CD4-positive, alpha-beta T cell treated with Interleukin-17A for 1 hour (primary cell): ENCODE results near the gene AAMP.
"Not testable (repeated sequence)": the region's sequence is repeated elsewhere in the genome, so short reads cannot be mapped to it uniquely, and the experiment has no call there.

Experiments used
- DNase-seq: peaks from one replicate; pipeline ENCODE4 v3.0.0-alpha.2; 2020

The AAMP gene, protein sequence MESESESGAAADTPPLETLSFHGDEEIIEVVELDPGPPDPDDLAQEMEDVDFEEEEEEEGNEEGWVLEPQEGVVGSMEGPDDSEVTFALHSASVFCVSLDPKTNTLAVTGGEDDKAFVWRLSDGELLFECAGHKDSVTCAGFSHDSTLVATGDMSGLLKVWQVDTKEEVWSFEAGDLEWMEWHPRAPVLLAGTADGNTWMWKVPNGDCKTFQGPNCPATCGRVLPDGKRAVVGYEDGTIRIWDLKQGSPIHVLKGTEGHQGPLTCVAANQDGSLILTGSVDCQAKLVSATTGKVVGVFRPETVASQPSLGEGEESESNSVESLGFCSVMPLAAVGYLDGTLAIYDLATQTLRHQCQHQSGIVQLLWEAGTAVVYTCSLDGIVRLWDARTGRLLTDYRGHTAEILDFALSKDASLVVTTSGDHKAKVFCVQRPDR

DNA sequence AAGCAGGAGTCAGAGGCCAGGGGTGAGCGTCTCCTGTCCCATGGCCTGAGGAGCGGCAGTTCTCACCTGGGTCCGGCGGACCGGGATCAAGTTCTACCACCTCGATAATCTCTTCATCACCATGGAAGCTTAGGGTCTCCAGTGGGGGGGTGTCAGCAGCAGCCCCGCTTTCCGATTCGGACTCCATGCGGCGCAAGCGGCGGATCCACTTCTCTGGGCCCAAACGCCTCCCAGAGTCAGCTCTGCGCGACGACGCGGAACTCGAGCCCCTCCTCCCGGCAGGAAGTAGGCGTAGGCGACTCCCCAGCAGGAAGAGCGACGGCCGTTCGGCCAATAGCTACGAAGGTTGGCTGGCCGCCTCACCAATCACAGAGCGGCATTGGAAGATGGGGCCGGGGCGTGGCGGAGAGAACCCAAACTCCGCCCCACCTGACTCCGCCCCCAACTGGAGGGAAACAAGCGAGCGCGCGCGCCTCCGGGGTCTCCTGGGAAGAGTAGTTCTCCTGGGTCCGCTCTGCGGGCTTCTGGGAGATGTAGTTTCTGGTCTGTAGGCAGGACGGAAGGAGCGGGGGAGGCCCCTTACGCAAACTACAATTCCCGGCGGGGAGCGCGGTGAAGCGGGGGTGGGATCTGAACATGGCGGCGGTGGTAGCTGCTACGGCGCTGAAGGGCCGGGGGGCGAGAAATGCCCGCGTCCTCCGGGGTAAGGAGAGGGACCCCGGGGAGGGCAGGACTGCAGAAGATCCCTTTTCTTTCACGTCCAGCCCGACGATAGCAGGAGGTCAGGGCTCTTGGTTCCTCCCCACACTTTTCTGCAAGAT, at the start of gene AAMP, which contains the start of gene PNKD:
Gene AAMP (minus strand): TSS at position 238 of the 821 bp plus-strand sequence. CDS start 51 bp downstream, at position 187.
Gene PNKD (plus strand): TSS at position 620 of the 821 bp plus-strand sequence. CDS start 17 bp downstream, at position 637.
- DNase-seq = peak; percentile 100

DNA sequence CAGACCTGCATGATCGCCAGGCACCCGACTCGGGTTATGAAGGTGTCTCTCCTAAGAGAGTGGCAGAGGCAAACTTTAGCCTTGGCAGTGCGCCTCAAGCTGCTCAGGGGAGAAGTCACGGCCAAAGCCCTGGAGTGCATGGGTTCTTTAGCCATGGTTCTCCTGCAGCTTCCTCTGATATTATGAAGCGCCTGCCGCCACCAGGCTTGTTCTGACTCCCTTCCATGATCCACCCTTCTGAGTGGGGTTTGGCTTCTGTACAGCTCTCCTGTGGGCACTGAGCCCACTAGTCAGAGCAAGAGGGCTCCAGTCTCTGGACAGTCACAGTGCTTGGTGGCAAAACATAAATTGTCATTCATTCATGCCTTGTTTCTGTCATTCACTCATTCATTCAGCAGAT, 48.3 kb upstream of the AAMP start:
- DNase-seq = no peak

DNA sequence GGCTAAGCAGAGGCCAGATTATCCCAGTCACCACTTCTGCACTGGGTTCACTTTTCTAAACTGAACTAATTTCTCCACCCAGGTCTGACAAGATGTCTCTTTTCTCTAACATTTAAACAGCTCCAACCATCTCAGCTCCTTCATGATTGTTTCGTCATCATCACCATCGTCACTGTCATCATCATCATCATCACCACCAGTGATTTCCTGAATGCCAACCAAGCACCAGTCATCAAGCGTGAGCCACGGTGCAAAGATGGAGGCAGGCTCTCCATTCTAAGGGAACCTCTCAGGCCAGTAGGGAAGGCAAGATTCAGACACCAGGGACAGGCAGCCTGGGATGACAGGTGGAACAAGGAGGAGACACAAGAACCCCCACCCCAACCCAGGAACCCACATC, 47.9 kb upstream of the AAMP start:
- no peak for DNase-seq

DNA sequence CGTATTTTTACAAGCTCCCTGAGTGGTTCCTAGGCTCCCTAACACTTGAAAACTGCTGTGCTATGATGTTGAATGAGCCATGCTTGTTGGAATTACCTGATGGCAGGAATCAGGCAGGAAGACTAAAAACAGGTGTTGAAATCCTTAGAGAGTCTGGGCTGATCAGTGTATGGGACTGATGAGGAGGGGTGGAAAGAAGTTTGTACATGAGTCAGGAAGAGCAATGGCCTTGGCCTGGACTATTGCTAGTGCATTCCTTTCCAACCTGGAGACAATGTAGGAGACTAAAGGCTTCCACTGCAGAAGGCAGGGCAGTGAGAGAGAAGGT, 47.3 kb upstream of the AAMP start:
- DNase-seq = no peak

DNA sequence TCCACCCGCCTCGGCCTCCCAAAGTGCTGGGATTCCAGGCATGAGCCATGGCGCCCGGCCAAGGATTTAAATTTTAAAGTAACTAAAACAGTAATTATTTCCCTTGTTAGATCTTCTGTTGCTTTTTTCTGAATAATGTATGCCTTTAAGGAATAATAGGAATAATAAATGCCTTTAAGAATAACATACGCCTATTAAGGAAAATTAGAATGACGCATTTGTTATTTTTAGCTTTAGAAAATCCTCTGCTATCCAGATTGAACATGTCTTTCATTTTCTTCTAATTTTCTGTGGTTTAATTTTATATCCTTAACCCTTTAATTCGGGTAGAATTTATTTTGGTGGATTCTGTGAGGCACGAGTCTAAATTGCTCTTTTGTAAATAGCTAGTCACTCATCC, 45.5 kb upstream of the AAMP start:
- no peak for DNase-seq

DNA sequence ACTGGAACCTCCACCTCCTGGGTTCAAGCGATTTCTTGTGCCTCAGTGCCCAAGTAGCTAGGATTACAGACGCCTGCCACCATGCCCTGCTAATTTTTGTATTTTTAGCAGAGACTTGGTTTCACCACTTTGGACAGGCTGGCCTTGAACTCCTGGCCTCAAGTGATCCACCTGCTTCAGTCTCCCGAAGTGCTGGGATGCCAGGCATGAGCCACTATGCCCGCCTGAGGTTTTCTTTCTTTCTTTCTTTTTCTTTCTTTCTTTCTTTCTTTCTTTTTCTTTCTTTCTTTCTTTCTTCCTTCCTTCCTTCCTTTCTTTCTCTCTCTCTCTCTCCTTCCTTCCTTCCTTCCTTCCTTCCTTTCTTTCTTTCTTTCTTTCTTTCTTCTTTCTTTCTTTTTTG, 44.8 kb upstream of the AAMP start:
- DNase-seq = not testable (repeated sequence)

DNA sequence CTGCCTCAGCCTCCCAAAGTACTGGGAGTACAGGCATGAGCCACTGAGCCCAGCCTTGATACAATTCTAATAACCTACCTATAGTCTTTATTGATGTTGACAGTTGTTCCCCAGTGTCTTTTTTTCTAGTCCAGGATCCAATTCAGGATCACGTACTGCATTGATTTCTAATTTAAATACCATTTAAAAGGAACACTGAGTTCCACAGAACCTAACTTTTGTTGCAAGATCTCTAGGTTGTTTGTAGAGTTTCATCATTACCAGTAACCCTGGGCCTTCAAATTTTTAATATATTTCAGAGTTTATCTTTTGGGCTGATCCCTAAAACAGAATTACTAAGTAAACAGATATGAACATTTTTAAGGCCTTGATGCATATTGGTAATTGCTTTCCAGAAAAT, 43.4 kb upstream of the AAMP start:
- no peak for DNase-seq

DNA sequence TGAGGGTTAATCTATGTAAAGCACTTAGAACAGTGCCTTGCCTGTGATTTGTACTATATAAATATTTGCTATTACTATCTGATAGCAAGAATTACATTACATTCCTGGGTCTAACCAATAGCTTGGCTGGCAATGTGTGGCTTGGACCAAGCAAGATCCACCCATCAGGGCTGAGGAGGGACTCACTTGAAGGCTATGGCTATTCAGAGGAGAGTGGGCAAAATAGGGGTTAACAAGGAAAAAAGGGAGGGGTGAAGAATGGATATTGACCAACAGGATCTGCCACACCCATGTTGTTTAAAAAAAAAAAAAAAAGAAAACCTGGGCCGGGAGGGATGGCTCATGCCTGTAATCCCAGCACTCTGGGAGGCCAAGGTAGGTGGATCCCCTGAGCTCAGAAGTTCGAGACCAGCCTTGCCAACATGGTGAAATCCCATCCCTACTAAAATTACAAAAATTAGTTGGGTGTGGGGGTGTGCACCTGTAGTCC, 42.4 kb upstream of the AAMP start:
- no peak for DNase-seq

DNA sequence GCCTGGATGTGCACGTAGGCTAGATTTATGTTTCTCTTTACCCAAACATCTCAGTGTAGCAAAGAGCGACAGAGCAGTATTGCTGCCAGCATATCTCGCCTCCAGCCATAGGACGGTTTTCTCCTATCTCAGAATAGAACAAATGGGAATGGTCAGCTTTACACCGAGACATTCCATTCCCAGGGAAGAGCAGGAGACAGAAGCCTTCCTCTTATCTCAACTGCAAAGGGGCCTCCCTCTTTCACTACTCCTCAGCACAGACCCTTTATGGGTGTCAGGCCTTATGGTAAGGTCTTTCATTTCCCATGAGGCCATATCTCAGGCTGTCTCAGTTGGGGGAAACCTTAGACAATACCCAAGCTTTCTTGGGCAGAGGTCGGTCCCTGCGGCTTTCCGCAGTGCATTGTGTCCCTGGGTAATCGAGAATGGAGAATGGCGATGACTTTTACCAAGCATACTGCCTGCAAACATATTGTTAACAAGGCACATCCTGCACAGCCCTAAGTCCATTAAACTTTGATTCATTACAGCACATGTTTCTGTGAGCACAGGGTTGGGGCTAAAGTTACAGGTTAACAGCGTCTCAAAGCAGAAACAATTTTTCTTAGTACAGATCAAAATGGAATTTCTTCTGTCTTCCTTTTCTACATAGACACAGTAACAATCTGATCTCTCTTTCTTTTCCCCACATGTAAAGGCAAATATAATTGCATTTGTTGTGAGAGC, 41.8 kb upstream of the AAMP start:
- DNase-seq = not testable (repeated sequence)

DNA sequence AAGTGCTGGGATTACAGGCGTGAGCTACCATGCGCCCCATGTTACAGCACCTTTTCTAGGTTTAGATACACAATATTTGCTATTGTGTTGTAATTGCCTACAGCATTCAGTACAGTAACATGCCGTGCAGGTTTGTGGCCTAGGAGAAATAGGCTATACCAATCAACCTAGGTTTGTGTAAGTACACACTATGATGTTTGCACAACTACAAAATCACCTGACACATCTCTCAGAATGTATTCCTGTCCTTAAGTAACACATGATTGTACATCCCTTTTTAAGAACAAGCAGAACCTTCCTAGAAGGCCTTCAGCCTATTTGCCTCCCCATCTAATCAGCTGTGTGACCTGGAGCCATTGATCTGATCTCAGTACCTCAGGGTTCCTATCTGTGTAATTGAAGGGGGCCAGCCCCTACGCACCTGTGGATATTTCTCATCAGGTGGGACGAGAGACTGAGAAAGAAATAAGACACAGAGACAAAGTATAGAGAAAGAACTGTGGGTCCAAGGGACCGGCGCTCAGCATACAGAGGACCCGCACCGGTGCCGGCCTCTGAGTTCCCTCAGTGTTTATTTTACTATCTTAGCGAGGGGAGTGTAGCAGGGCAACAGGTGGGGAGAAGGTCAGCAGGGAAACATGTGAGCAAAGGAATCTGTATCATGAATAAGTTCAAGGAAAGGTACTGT, 41.1 kb upstream of the AAMP start:
- DNase-seq = no peak

DNA sequence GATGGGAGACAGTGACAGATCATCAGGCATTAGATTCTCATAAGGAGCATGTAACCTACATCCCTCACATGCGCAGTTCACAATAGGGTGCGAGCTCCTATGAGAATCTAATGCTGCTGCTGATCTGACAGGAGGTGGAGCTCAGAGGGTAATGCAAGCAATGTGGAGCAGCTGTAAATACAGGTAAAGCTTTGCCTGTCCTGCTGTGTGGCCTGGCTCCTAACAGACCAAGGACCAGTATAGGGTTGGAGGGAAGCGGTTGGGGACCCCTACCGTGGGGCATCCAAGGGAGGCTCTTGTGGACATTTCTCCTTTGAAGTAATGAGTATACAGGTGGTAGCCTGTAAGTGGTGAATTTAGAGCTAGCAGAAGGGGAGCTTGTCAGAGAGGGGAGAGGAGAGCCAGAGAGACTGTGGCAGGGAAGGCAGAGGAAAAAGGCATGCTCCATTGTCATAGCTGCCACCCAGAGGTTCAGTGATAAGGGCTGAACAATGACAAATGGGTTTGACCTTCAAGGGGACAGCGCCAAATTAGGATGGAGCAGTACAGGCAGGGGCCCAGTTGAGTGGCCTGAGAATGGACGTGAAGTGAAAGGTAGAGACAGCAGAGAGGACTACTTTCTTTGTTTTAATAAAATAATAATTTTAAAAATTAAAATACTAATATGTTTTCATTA, 37.6 kb upstream of the AAMP start:
- DNase-seq = no peak

DNA sequence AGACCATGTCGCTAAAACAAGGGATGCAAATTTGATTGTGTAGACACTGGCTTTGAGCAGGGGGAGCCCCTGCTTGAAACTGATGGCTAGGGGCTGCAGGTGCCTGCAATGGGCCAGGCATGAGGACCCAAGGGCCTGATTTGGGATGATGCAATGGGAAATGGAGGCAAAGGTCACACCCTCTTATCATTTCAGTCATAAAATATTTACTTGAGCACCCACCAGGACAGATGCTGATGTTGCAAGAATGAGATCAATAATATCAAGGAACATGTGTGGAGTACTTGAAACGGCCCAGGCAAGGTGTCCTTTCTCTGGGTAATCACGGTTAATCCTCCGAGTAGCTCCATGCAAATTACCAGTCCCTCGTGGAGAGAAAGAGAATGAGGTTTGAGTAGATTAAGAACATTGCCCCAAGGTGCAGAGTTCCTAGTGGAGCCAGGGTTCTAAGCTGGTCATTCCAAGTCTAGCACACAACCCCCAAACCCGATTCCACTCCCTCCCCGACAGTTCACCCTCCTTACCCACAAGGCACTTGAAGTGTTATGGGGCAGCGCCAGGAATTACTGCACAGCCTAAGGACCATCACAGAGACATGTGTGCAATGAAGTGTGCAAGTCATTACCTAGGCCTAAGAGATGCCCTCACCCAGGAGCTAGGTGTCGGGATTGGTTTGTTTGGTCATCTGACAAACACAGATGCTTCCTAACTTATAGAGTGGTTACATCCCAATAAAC, 36.4 kb upstream of the AAMP start:
- DNase-seq = no peak

DNA sequence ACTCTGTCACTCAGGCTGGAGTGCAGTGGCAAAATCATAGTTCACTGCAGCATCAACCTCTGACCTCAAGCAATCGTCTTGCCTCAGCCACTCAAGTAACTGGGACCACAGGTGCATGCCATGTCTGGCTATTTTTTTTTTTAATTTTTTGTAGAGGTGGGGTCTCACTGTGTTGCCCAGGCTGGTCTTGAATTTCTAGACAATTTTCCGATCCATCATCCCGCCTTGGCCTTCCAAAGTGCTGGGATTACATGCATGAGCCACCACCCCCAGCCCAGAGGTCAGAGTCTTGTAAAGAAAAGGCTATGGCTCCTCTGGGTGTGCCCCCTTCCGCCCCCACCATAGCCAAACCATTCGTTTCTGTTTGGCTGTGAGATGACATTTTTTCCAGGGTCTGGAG, 35.4 kb upstream of the AAMP start:
- DNase-seq = no peak

DNA sequence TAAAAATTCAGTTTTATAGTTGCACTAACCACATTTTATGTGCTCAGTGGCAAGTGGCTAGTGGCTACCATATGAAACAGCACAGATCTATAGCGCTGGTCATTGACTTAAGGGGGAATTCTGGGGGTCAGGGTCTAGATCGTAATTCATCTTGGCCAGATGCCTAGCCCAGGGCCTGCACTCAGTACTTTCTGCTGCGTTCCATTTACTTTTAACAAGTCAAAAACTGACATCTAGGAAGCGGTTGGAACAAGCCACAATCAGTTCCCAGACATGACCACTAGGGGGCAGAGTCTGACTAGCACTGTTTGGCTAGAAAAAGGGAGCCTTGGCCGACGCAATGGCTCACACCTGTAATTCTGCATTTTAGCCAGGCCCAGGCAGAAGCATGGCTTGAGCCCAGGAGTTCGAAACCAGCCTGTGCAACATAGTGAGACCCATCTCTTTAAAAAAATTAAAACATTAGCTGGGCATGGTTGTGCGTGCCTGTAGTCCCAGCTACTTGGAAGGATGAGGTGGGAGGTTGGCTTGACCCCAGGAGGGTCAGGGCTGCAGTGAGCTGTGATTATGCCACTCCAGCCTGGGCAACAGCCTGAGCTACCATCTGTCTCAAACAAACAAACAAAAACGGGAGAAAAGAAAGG, 31.4 kb upstream of the AAMP start:
- DNase-seq = peak; percentile 92

DNA sequence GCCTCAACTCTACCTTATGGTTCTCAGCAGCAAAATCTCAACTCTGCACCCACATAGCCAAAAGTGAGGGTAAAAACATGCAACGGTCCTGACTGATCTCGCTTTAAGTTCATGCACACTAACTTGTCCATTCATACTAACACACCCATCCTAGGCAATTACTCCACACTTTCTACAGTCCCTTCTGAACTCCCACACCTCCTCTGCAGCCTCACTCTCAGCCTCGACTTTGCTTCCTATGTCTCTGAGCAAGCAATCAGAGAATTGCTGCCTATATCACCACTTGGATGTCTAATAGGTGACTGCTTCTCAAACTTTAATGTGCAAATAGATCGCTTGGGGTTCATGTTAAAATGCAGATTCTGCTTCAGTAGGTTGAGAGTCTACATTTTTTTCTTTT, 30.2 kb upstream of the AAMP start:
- DNase-seq = no peak

DNA sequence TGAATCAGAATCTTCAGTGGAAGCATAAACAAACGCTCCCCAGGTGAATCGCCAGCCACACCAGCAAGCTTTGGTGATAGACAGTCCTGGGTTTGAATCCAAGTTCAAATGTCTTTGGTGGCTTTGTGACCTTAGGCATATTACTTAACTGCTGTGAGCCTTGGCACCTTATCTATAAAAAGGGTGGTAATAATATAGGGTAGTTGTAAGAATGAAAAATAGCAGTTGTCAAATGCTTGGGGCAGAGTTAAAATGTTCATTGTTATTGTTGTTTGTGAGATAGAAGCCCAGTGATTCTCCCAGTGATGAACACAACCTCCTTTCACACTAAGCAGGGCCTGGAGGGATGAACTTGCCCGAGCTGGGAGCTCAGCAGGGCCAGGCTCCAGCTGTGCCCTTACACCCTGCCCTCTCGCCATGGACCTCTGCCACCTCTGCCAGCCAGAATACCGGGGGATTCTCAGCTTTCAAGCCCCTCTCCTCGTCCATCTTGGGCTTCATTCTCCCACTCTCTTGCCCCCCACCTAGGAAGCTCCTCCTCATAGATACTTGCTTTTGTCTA, 28.5 kb upstream of the AAMP start:
- DNase-seq = no peak

DNA sequence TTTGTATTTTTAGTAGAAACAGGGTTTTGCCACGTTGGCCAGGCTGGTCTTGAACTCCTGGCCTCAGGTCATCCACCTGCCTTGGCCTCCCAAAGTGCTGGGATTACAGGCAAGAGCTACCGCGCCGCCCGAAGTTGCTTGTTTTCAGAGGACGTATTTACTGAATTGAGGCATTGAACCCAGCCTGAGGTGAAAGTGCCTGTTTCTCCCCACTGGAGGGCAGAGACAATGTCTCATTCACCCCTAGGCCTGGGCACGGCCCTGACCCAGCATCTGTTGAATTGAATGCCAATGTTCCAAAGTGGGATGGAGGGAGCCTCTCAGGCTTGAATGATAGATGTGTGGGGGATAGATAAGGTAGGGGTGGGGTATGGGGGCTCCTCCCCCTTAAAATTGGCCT, 26.9 kb upstream of the AAMP start:
- DNase-seq = no peak

DNA sequence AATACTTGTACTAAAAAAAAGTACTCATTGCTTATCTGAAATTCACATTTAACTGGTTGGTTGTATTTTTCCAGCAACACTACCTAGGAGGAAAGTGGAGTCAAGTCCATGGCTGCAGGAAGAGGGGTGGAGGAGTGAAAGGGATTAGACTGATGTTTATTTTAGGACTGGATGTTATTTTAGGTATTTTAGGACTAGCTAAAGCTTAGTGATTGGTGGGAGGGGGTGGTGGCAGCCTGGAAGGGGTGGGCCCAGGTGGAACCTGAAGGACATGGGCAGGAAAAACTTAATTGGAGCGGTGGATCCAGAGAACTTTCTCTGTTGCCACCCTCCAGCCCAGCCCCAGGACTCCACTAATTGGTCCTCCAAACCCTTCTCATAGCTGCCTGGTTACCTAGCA, 26.3 kb upstream of the AAMP start:
- no peak for DNase-seq

DNA sequence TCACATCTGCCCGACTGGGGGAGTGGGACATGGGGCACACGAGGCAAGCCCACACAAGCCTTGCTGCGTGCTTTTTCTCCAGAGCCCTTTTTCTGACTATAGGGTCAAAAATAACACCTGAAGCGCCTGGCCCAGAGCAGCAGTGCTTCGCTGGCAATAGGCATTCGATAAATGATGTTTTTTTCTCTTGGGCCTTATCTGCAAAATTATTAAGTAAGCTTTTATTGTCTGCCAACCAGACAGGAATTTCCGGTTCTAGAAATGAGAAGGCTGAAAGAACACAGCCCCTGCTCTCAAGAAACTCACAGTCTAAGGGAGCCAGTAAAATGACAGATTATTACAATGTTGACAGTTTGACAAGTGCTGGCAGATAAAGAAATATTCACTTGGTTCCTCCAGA, 25.1 kb upstream of the AAMP start:
- DNase-seq = no peak

DNA sequence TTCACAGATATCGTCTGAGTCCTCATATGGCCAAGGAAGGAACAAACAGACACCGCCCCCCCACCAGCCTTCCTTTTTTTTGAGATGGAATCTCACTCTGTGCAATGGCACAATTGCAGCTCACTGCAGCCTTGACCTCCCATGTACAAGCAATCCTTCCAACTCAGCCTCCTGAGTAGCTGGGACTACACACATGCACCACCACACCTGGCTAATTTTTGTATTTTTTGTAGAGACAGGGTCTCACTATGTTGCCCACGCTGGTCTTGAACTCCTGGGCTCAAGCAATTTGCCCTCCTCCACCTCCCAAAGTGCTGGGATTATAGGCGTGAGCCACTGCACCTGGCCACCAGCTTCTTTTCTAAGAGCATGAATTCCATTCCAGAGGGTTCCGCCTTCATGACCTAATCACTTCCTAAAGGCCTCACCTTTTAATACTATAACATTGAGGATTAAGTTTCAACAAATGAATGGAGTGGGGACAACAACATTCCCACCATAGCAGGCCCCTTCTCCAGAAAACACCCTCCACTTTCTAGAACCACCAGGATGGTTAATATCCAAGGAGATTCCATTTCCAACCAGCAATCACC, 24.6 kb upstream of the AAMP start:
- no peak for DNase-seq
